Ishikawa (cell line): ENCODE data around the gene DSC2.

Experiments
- CEBPB ChIP-seq: IDR thresholded peaks from 2 replicates; pipeline ENCODE4 v1.6.1; 2012
- CREB1 ChIP-seq: IDR thresholded peaks from 2 replicates; pipeline ENCODE4 v1.6.1; 2012; ENCODE audit warnings: low read depth
- EGR1 ChIP-seq: IDR thresholded peaks from 2 replicates; pipeline ENCODE4 v1.6.1; 2012
- EP300 ChIP-seq: IDR thresholded peaks from 2 replicates; pipeline ENCODE4 v1.6.1; 2012; ENCODE audit warnings: borderline replicate concordance
- NFIC ChIP-seq: IDR thresholded peaks from 2 replicates; pipeline ENCODE4 v1.6.1; 2012
- RAD21 ChIP-seq: IDR thresholded peaks from 2 replicates; pipeline ENCODE4 v1.6.1; 2012; ENCODE audit warnings: low read depth
- REST ChIP-seq: IDR thresholded peaks from 2 replicates; pipeline ENCODE4 v1.6.1; 2012; ENCODE audit warnings: low read depth, mild to moderate bottlenecking
- TAF1 ChIP-seq: IDR thresholded peaks from 2 replicates; pipeline ENCODE4 v1.6.1; 2012; ENCODE audit warnings: low read depth, mild to moderate bottlenecking
- TEAD4 ChIP-seq: IDR thresholded peaks from 2 replicates; pipeline ENCODE4 v1.6.1; 2012
- USF1 ChIP-seq: IDR thresholded peaks from 2 replicates; pipeline ENCODE4 v1.6.1; 2012
- YY1 ChIP-seq: IDR thresholded peaks from 2 replicates; pipeline ENCODE4 v1.6.1; 2012; ENCODE audit warnings: low read depth

DNA sequence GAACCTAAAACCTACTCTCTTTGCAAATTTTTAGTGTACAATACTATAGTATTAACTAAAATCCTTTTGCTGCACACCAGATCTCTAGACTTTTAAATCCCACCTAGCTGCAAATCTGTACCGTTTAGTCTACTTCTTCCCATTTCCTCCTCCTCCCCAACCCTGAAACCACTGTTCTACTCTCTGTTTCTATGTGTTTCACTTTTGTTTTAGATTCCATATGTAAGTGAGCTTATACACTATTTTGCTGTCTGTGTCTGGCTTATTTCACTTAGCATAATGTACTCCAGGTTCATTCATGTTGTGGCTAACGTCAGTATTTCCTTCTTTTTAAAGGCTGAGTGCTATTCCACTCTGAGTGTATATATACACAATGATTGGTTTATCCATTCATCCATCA, 18.4 kb upstream of the DSC2 start:
- TF ChIP-seq EP300 (no peak), REST (no peak), USF1 (no peak), TEAD4 (no peak), YY1 (no peak), RAD21 (no peak), NFIC (no peak), EGR1 (no peak), CREB1 (no peak), TAF1 (no peak), CEBPB (no peak)
